CD4-positive, alpha-beta T cell treated with Interleukin-12 subunit alpha and Interleukin-12 subunit beta, for 1 hour (primary cell): Measurements from ENCODE around the gene IL22RA1.

Experiments used
- DNase-seq: peaks from one replicate; pipeline ENCODE4 v3.0.0-alpha.2; 2020

The IL22RA1 gene

GRCh38 chr1:24134376-24134775 is 8.6 kb downstream of the IL22RA1 start:
- no peak for DNase-seq

- no peak for DNase-seq
Observed at GRCh38 chr1:24133819-24134218, 9.1 kb downstream of the IL22RA1 start.

- no peak for DNase-seq
Observed at GRCh38 chr1:24130385-24130784, 12.6 kb downstream of the IL22RA1 start.

- no peak for DNase-seq
Observed at GRCh38 chr1:24127801-24128363, 15.1 kb downstream of the IL22RA1 start.

GRCh38 chr1:24127134-24127800 is 15.7 kb downstream of the IL22RA1 start:
- DNase-seq = no peak

GRCh38 chr1:24126672-24127023 is 16.3 kb downstream of the IL22RA1 start:
- no peak for DNase-seq

- DNase-seq = no peak
Observed at GRCh38 chr1:24126018-24126671, 16.8 kb downstream of the IL22RA1 start.

GRCh38 chr1:24125456-24125855 is 17.5 kb downstream of the IL22RA1 start:
- DNase-seq = no peak

GRCh38 chr1:24124980-24125379 is 18.0 kb downstream of the IL22RA1 start:
- DNase-seq = no peak

- no peak for DNase-seq
Observed at GRCh38 chr1:24123611-24124010, 19.3 kb downstream of the IL22RA1 start.

GRCh38 chr1:24122776-24123175 is 20.2 kb downstream of the IL22RA1 start:
- DNase-seq = no peak

GRCh38 chr1:24121406-24121805 is 21.5 kb downstream of the IL22RA1 start:
- DNase-seq = no peak

GRCh38 chr1:24120965-24121364 is 22.0 kb downstream of the IL22RA1 start:
- DNase-seq = no peak

GRCh38 chr1:24119859-24120756 is 22.8 kb downstream of the IL22RA1 start:
- DNase-seq = no peak

- DNase-seq = no peak
Observed at GRCh38 chr1:24119489-24119858, 23.5 kb downstream of the IL22RA1 start.

GRCh38 chr1:24118410-24119242 is 24.3 kb downstream of the IL22RA1 start:
- DNase-seq = no peak

- DNase-seq = no peak
Observed at GRCh38 chr1:24117722-24118409, 25.1 kb downstream of the IL22RA1 start.

- DNase-seq = no peak
Observed at GRCh38 chr1:24117132-24117531, 25.8 kb downstream of the IL22RA1 start.

GRCh38 chr1:24114753-24115152 is 28.2 kb downstream of the IL22RA1 start:
- DNase-seq = no peak

- no peak for DNase-seq
Observed at GRCh38 chr1:24113641-24114033, 29.3 kb downstream of the IL22RA1 start.

- DNase-seq = peak; percentile 43
Observed at GRCh38 chr1:24111996-24112779, 30.8 kb downstream of the IL22RA1 start, which contains the start of gene MYOM3. MYOM3 (minus strand) TSS chr1:24112135; CDS start chr1:24108636, 3,499 bp downstream.
